K562 (cell line): Measurements from ENCODE around the gene METAP1D. TPM values are rescaled to one million over a fixed set of nuclear protein-coding genes. Genes with fewer than 3 reads are reported as not detected.

ENCODE experiments used
- CHD2 ChIP-seq: IDR thresholded peaks from 2 replicates; pipeline ENCODE4 v1.6.1; 2011; ENCODE audit warnings: low read depth, low read length
- COPS2 ChIP-seq: fragments of 450-650 bp; conservative IDR thresholded peaks from 2 replicates; pipeline ENCODE4 v1.6.1; 2016; ENCODE audit warnings: mild to moderate bottlenecking, moderate library complexity
- GABPB2 ChIP-seq: fragments of 250-450 bp; sonication (Bioruptor Pico); conservative IDR thresholded peaks from 2 replicates; pipeline ENCODE4 v1.5.1; 2021; ENCODE audit warnings: mild to moderate bottlenecking
- HLTF ChIP-seq: fragments of 450-650 bp; IDR thresholded peaks from 2 replicates; pipeline ENCODE4 v1.6.1; 2016
- HMGN3 ChIP-seq: IDR thresholded peaks from 2 replicates; pipeline ENCODE4 v1.6.1; 2011; ENCODE audit warnings: borderline replicate concordance, low read depth, mild to moderate bottlenecking, mixed read lengths, low read length; ENCODE audit not compliant: insufficient read length; ENCODE audit errors: extremely low read depth
- MED1 ChIP-seq: sonication (generic); formaldehyde crosslinking; IDR thresholded peaks from 2 replicates; pipeline ENCODE4 v1.8.1; 2023; ENCODE audit warnings: missing genetic modification reagents, borderline replicate concordance
- MYC ChIP-seq, 2 experiments: fragments of 250-450 bp in 1 of 2; sonication (Bioruptor Pico) in 1 of 2; IDR thresholded peaks; 2 replicates each; pipeline versions ENCODE4 v1.5.1 to v1.6.1; 2012 to 2021; ENCODE audit warnings: low read depth in 2 of 2, borderline replicate concordance in 1 of 2, improper control_type of control experiment in 1 of 2, low read length in 1 of 2, mild to moderate bottlenecking in 1 of 2, moderate library complexity in 1 of 2
- MYNN ChIP-seq, 2 experiments: sonication (generic); formaldehyde crosslinking in 1 of 2; IDR thresholded peaks; 2 replicates each; pipeline versions ENCODE4 v1.5.0 to v1.6.1; 2016 to 2020; ENCODE audit warnings: antibody characterized with exemption in 1 of 2, missing genetic modification reagents in 1 of 2
- PHB2 ChIP-seq: fragments of 450-650 bp; IDR thresholded peaks from 2 replicates; pipeline ENCODE4 v1.6.1; 2017; ENCODE audit warnings: low read depth
- POLR2AphosphoS5 ChIP-seq: IDR thresholded peaks from 2 replicates; pipeline ENCODE4 v1.6.1; 2011; ENCODE audit warnings: mild to moderate bottlenecking, low read depth, low read length, moderate library complexity; ENCODE audit not compliant: control insufficient read depth, insufficient read depth
- SAP30 ChIP-seq: fragments of 200-600 bp; sonication (generic); IDR thresholded peaks from 2 replicates; pipeline ENCODE4 v1.6.1; 2012; ENCODE audit warnings: borderline replicate concordance, low read depth, mild to moderate bottlenecking, moderate library complexity, low read length, control low read depth, inconsistent platforms; ENCODE audit not compliant: insufficient read depth, poor library complexity, severe bottlenecking
- YBX1 ChIP-seq: fragments of 450-650 bp; IDR thresholded peaks from 2 replicates; pipeline ENCODE4 v1.7.1; 2016; ENCODE audit warnings: mild to moderate bottlenecking
- ZKSCAN8 ChIP-seq: fragments of 200-800 bp; sonication (Bioruptor generic); IDR thresholded peaks from 2 replicates; pipeline ENCODE4 v1.6.1; 2016; ENCODE audit warnings: missing genetic modification characterization, missing compliant biosample characterization
- ZNF232 ChIP-seq: sonication (generic); formaldehyde crosslinking; IDR thresholded peaks from 2 replicates; pipeline ENCODE4 v1.8.0; 2022; ENCODE audit warnings: mild to moderate bottlenecking, missing genetic modification reagents
- polyA plus RNA-seq, 8 experiments: library from polyadenylated mRNA; depleted of rRNA in 4 of 8; stranded (reverse) in 5 of 8; unstranded in 3 of 8; fragments of >200 nt; fragmentation: Nextera tagmentation in 2 of 8; fragmentation: Illumina TruSeq in 1 of 8; extraction: Ambion mirVana in 2 of 8; extraction: Trizol in 1 of 8; gene quantifications; 2 replicates each; pipeline versions ENCODE4 v1.2.1 to v1.2.3, GENCODE V29; 2011 to 2014; ENCODE audit warnings: inconsistent platforms in 1 of 8, missing spikeins in 1 of 8
- total RNA-seq, 7 experiments: library from RNA; depleted of rRNA in 6 of 7; stranded (reverse); fragments of >200 nt in 6 of 7; fragmentation: Illumina TruSeq in 2 of 7; extraction: Trizol in 2 of 7; gene quantifications; 2 replicates each; pipeline versions ENCODE4 v1.2.1 to v1.2.3, GENCODE V29; 2011 to 2021; ENCODE audit warnings: low replicate concordance in 1 of 7
- TF ChIP-seq, protein P1 (sequence below): fragments of 150-350 bp; IDR thresholded peaks from 2 replicates; pipeline ENCODE4 v1.6.1; 2014; ENCODE audit warnings: low read depth, mild to moderate bottlenecking, low read length, borderline replicate concordance
- TF ChIP-seq, protein P2 (sequence below): fragments of 250-450 bp; sonication (Bioruptor Pico); IDR thresholded peaks from 2 replicates; pipeline ENCODE4 v1.4.0; 2020; ENCODE audit warnings: mild to moderate bottlenecking
- TF ChIP-seq, protein P3 (sequence below), 2 experiments: fragments of 450-650 bp in 1 of 2; IDR thresholded peaks; 2 replicates each; pipeline ENCODE4 v1.6.1; 2011 to 2017; ENCODE audit warnings: low read depth in 2 of 2, antibody characterized with exemption in 1 of 2, borderline replicate concordance in 1 of 2, low read length in 1 of 2, mild to moderate bottlenecking in 1 of 2, mixed read lengths in 1 of 2; ENCODE audit not compliant: control insufficient read depth in 1 of 2

METAP1D gene
- total and polyA plus RNA-seq, 9 of the 15 experiments (the other 6 are each of a cell fraction or from before 2014, with no cell fraction given): 8.0 to 23.4 (median 15.7) TPM

DNA sequence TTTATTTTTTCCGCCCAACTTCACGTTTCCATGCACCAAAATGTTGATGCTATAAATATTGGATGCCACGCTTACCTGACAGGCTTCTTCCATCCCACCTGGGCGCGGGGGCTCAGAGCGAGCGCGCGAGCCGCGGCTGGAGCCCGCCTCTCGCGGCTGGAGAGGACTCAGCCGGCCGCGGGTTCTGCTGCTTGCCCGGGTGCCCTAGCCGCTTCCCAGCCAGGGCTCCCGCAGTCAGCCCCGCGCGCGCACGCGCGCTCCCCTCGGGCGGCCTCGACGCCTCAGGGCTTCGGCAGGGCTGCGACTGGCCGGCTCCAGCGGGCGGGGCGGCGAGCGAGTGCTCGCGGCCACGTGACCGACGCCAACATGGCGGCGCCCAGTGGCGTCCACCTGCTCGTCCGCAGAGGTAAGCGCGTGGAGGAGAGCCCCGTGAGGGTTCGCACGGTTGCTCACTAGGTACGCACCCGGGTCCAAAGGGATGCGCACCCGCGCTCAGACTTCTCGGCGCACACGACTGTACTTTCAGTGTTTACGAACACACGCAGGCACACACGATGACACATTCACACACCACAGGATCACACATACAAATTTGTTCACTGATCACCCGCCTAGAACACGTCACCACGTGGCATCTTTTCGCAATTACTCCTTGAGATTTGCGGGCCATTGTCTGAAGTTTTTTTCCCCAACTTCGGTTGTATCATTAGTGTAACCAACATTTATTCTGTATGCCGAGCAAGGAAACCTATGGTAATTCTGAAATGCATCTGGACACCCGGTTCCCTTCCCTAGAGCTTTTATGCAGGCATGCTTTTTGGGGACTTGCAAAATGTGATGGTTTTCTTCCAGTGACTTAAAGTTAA, at the start of gene METAP1D (continued):
- no peak for TF ChIP-seq PHB2
- TF ChIP-seq HLTF: peak; percentile 84; the same call in 1 of the 2 replicates
- TF ChIP-seq SAP30: peak; percentile 100
- peak; percentile 100 for TF ChIP-seq MYC (IDR thresholded peaks at IDR 0.05; ENCODE audit: low read depth, low read length)
- peak; percentile 99 for TF ChIP-seq MYC (CRISPR knock-in tag; IDR thresholded peaks at IDR 0.05; ENCODE audit: borderline replicate concordance, low read depth)
- no peak for TF ChIP-seq GABPB2
- TF ChIP-seq, protein P1, sequence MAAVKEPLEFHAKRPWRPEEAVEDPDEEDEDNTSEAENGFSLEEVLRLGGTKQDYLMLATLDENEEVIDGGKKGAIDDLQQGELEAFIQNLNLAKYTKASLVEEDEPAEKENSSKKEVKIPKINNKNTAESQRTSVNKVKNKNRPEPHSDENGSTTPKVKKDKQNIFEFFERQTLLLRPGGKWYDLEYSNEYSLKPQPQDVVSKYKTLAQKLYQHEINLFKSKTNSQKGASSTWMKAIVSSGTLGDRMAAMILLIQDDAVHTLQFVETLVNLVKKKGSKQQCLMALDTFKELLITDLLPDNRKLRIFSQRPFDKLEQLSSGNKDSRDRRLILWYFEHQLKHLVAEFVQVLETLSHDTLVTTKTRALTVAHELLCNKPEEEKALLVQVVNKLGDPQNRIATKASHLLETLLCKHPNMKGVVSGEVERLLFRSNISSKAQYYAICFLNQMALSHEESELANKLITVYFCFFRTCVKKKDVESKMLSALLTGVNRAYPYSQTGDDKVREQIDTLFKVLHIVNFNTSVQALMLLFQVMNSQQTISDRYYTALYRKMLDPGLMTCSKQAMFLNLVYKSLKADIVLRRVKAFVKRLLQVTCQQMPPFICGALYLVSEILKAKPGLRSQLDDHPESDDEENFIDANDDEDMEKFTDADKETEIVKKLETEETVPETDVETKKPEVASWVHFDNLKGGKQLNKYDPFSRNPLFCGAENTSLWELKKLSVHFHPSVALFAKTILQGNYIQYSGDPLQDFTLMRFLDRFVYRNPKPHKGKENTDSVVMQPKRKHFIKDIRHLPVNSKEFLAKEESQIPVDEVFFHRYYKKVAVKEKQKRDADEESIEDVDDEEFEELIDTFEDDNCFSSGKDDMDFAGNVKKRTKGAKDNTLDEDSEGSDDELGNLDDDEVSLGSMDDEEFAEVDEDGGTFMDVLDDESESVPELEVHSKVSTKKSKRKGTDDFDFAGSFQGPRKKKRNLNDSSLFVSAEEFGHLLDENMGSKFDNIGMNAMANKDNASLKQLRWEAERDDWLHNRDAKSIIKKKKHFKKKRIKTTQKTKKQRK: peak; percentile 43; the same call in 1 of the 2 replicates
- TF ChIP-seq POLR2AphosphoS5: peak; percentile 49; the same call in 1 of the 2 replicates
- TF ChIP-seq, protein P2, sequence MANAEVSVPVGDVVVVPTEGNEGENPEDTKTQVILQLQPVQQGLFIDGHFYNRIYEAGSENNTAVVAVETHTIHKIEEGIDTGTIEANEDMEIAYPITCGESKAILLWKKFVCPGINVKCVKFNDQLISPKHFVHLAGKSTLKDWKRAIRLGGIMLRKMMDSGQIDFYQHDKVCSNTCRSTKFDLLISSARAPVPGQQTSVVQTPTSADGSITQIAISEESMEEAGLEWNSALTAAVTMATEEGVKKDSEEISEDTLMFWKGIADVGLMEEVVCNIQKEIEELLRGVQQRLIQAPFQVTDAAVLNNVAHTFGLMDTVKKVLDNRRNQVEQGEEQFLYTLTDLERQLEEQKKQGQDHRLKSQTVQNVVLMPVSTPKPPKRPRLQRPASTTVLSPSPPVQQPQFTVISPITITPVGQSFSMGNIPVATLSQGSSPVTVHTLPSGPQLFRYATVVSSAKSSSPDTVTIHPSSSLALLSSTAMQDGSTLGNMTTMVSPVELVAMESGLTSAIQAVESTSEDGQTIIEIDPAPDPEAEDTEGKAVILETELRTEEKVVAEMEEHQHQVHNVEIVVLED: peak; percentile 51
- no peak for TF ChIP-seq YBX1
- no peak for TF ChIP-seq MED1
- TF ChIP-seq, protein P3, sequence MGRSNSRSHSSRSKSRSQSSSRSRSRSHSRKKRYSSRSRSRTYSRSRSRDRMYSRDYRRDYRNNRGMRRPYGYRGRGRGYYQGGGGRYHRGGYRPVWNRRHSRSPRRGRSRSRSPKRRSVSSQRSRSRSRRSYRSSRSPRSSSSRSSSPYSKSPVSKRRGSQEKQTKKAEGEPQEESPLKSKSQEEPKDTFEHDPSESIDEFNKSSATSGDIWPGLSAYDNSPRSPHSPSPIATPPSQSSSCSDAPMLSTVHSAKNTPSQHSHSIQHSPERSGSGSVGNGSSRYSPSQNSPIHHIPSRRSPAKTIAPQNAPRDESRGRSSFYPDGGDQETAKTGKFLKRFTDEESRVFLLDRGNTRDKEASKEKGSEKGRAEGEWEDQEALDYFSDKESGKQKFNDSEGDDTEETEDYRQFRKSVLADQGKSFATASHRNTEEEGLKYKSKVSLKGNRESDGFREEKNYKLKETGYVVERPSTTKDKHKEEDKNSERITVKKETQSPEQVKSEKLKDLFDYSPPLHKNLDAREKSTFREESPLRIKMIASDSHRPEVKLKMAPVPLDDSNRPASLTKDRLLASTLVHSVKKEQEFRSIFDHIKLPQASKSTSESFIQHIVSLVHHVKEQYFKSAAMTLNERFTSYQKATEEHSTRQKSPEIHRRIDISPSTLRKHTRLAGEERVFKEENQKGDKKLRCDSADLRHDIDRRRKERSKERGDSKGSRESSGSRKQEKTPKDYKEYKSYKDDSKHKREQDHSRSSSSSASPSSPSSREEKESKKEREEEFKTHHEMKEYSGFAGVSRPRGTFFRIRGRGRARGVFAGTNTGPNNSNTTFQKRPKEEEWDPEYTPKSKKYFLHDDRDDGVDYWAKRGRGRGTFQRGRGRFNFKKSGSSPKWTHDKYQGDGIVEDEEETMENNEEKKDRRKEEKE (IDR thresholded peaks at IDR 0.05; ENCODE audit: borderline replicate concordance in 1 of 2, control insufficient read depth in 1 of 2, low read depth in 2 of 2, low read length in 1 of 2): no peak
- peak; percentile 94 for TF ChIP-seq HMGN3
- TF ChIP-seq COPS2: no peak
- TF ChIP-seq ZKSCAN8 (CRISPR knock-in tag): no peak
- 0 out of 2 replicates have a peak, but pooled peaks have one; percentile 26 for TF ChIP-seq CHD2
- TF ChIP-seq MYNN (IDR thresholded peaks at IDR 0.05): peak; percentile 51; the same call in 1 of the 2 replicates
- no peak for TF ChIP-seq MYNN (CRISPR knock-in tag; IDR thresholded peaks at IDR 0.05)
- TF ChIP-seq ZNF232 (CRISPR knock-in tag): 0 out of 2 replicates have a peak, but pooled peaks have one; percentile 79
